Transverse colon (tissue), 4 donors: ENCODE results near the gene SLC15A2. TPM values are rescaled to one million over a fixed set of nuclear protein-coding genes. Genes with fewer than 3 reads are reported as not detected.

Experiments
- DNase-seq: peaks from one replicate; pipeline ENCODE4 v3.0.0-alpha.2; 2019
- H3K27ac ChIP-seq, 4 donors: fragments of 200-600 bp; sonication (generic); 2 replicates each; pipeline ENCODE4 v1.5.1; 2016 to 2018; ENCODE audit warnings: inconsistent platforms in 4 of 4
- H3K27me3 ChIP-seq: fragments of 200-600 bp; sonication (generic); 2 replicates; pipeline ENCODE4 v1.5.1; 2017; ENCODE audit warnings: inconsistent platforms
- H3K36me3 ChIP-seq, 4 donors: fragments of 200-600 bp; sonication (generic); 2 replicates each; pipeline ENCODE4 v1.5.1; 2017 to 2019; ENCODE audit warnings: inconsistent platforms in 4 of 4
- H3K4me1 ChIP-seq, 4 donors: fragments of 200-600 bp; sonication (generic); 2 replicates each; pipeline ENCODE4 v1.5.1; 2017 to 2020; ENCODE audit warnings: inconsistent platforms in 4 of 4
- H3K4me3 ChIP-seq, 4 donors: fragments of 200-600 bp; sonication (generic); 1 replicate in 1 of 4; 2 replicates in 3 of 4; pipeline versions ENCODE4 v1.5.1 to v1.6.1; 2017 to 2019; ENCODE audit warnings: inconsistent platforms in 4 of 4
- H3K9me3 ChIP-seq, 2 donors: fragments of 200-600 bp; sonication (generic); 2 replicates each; pipeline ENCODE4 v1.5.1; 2017 to 2019; ENCODE audit warnings: inconsistent platforms in 2 of 2
- EP300 ChIP-seq: sonication (generic); formaldehyde crosslinking; IDR thresholded peaks from one replicate; pipeline ENCODE4 v1.6.1; 2017; ENCODE audit warnings: antibody characterized with exemption, low read depth
- POLR2A ChIP-seq: fragments of 450-650 bp; IDR thresholded peaks from one replicate; pipeline ENCODE4 v1.6.1; 2016; ENCODE audit warnings: antibody characterized with exemption, mild to moderate bottlenecking, moderate library complexity
- POLR2AphosphoS5 ChIP-seq, 3 donors: sonication (generic); formaldehyde crosslinking; IDR thresholded peaks; one replicate each; pipeline ENCODE4 v1.6.1; 2016; ENCODE audit warnings: antibody characterized with exemption in 3 of 3
- WGBS, 2 donors: methylation state at CpG; one replicate each; pipeline ENCODE4 v1.1.5; 2018; ENCODE audit warnings: low coverage in 1 of 2; 5-methylcytosine and 5-hydroxymethylcytosine counted together
- in situ Hi-C, 4 donors: fragments of 200-750 bp; cut with MboI; loops; one replicate each; pipeline versions ENCODE4 v1.15.0 to v1.15.1; 2017; ENCODE audit warnings: low sequenced_read_pairs in 3 of 4, low pct_ligation_motif_present in 1 of 4, low pct_unique_long_range_greater_than_20kb in 1 of 4
- intact Hi-C: fragments of 100-400 bp; cut with DNase I; formaldehyde crosslinking; loops from one replicate; pipeline ENCODE4 v1.15.1; 2023; ENCODE audit warnings: low total_unique reads
- total RNA-seq, 4 donors: library from RNA; depleted of rRNA; stranded (reverse); fragments of >200 nt; gene quantifications; one replicate each; pipeline ENCODE4 v1.1.0, GENCODE V29; 2016
- TF ChIP-seq, protein P1 (sequence below), 5 experiments: fragments of 200-600 bp in 3 of 5; fragments of 450-650 bp in 2 of 5; sonication (generic) in 3 of 5; IDR thresholded peaks; 1 replicate in 2 of 5; 2 replicates in 3 of 5; pipeline ENCODE4 v1.5.1; 2016 to 2017; ENCODE audit warnings: antibody characterized with exemption in 5 of 5, inconsistent platforms in 3 of 5, mild to moderate bottlenecking in 2 of 5, moderate library complexity in 1 of 5

Gene SLC15A2
- total RNA-seq, 4 donors from 2014 or later = 1.1 to 5.6 (median 2.7) TPM

DNA sequence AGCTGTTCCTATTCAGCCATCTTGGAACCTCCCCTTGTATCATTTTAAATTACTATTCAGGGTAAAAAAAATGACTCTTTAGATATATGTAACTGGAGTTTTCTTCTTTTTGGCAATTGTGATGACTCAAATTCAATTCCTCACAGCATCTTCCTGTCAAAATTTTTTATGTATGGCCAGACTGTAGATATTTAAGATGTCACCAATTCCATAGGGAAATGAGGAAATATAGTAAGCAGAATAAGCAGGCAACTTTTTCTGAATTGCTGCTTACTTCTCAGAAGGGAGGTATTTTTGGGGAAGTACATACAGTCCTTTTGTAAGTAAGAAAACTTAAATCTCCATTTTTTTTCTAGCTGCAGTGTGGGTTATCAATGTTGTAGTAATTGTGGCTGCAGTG lies 30.4 kb upstream of the SLC15A2 start:
- no peak for TF ChIP-seq EP300
- no peak for TF ChIP-seq POLR2A
- no peak for TF ChIP-seq POLR2AphosphoS5 (IDR thresholded peaks at IDR 0.05)
- TF ChIP-seq, protein P1, sequence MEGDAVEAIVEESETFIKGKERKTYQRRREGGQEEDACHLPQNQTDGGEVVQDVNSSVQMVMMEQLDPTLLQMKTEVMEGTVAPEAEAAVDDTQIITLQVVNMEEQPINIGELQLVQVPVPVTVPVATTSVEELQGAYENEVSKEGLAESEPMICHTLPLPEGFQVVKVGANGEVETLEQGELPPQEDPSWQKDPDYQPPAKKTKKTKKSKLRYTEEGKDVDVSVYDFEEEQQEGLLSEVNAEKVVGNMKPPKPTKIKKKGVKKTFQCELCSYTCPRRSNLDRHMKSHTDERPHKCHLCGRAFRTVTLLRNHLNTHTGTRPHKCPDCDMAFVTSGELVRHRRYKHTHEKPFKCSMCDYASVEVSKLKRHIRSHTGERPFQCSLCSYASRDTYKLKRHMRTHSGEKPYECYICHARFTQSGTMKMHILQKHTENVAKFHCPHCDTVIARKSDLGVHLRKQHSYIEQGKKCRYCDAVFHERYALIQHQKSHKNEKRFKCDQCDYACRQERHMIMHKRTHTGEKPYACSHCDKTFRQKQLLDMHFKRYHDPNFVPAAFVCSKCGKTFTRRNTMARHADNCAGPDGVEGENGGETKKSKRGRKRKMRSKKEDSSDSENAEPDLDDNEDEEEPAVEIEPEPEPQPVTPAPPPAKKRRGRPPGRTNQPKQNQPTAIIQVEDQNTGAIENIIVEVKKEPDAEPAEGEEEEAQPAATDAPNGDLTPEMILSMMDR (IDR thresholded peaks at IDR 0.05) = no peak
- Histone ChIP-seq H3K36me3 (no peaks in the 10 kb centered on the region), H3K9me3 (no peaks in the 10 kb centered on the region), H3K27me3 (no peaks in the 10 kb centered on the region), H3K27ac (no peak overlapping the region), H3K4me3 (no peak overlapping the region), H3K4me1 (no peaks in the 10 kb centered on the region)
- intact Hi-C loops (no loop called here), in situ Hi-C loops (loop anchor here in 1 of 4 donors (25.0 kb wide), 1 partner anchor 398 kb away; no protein-coding TSS in a partner anchor)
- no peak for DNase-seq

DNA sequence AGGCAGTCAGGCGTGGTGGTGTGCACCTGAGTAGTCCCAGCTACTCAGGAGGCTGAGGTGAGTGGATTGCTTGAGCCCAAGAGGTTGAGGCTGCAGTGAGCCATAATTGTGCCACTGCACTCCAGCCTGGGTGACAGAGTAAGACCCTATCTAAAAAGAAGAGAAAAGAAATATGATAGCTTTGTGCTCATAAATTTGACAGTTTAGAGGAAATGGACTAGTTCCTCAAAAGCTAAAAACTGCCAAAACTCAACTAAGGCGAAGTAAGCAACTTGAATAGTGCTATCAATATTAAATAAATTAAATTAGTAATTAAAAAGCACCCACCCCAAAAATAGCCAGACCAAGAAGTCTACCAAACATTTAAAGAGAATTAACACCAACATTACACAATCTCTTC lies 24.5 kb upstream of the SLC15A2 start:
- no peak for DNase-seq
- H3K9me3 ChIP-seq = no peaks in the 10 kb centered on the region
- no peaks in the 10 kb centered on the region for H3K4me1 ChIP-seq
- in situ Hi-C loops = loop anchor here in 1 of 4 donors (25.0 kb wide), 1 partner anchor 393 kb away; no protein-coding TSS in a partner anchor
- H3K4me3 ChIP-seq = no peak overlapping the region
- TF ChIP-seq EP300 (no peak), POLR2AphosphoS5 (IDR thresholded peaks at IDR 0.05) (no peak), POLR2A (no peak)
- TF ChIP-seq, protein P1 (IDR thresholded peaks at IDR 0.05) = no peak
- no peaks in the 10 kb centered on the region for H3K27me3 ChIP-seq
- intact Hi-C loops = no loop called here
- 86 to 92% methylated on average over 2 of the region's 2 CpGs for whole genome bisulfite sequencing, 2 donors
- H3K27ac ChIP-seq = no peak overlapping the region
- H3K36me3 ChIP-seq = no peaks in the 10 kb centered on the region

DNA sequence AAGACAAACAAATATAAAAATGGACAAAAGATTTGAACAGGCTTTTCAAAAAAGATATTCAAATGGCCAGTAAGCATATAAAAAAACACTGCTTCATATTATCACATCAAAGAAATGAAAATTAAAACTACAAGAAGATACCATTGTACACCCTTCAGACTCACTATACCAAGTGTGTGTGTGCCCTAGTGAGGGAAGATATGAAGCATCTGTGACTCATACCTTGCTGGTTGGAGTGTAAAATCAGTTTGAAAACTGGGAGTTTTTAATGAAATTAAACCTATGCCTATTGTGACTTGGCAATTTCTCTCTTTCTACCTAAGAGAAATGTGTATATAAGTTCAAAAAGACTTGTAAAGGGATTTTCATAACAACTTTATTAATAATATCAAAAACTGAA lies 23.5 kb upstream of the SLC15A2 start:
- no peaks in the 10 kb centered on the region for H3K4me1 ChIP-seq
- H3K36me3 ChIP-seq = no peaks in the 10 kb centered on the region
- intact Hi-C loops (no loop called here), in situ Hi-C loops (loop anchor here in 1 of 4 donors (25.0 kb wide), 1 partner anchor 392 kb away; no protein-coding TSS in a partner anchor)
- TF ChIP-seq EP300 (no peak), POLR2A (no peak), POLR2AphosphoS5 (IDR thresholded peaks at IDR 0.05) (no peak)
- TF ChIP-seq, protein P1 (IDR thresholded peaks at IDR 0.05) = no peak
- H3K27me3 ChIP-seq = no peaks in the 10 kb centered on the region
- H3K4me3 ChIP-seq = no peak overlapping the region
- H3K9me3 ChIP-seq = no peaks in the 10 kb centered on the region
- DNase-seq = no peak
- no peak overlapping the region for H3K27ac ChIP-seq

DNA sequence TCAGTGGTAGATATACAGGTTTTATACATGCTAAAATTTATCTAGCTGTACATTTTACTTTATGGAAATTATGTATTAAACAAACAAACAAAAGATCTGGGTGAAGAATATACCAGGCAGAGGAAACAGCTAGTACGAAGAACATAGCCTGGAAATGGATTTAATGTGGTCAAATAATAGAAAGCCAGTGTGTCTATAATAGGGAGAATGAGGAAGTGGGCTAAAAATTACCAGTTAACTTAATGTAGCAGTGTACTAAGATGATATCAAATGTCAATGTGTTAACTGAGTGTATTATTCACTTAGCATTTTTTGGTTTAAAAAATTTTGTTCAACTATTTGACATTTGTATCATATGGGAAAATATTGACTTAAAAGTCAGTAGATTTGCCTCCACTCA lies 22.8 kb upstream of the SLC15A2 start:
- no peaks in the 10 kb centered on the region for H3K4me1 ChIP-seq
- H3K36me3 ChIP-seq = no peaks in the 10 kb centered on the region
- no peak for TF ChIP-seq POLR2A
- TF ChIP-seq, protein P1 (IDR thresholded peaks at IDR 0.05) = no peak
- no peak for TF ChIP-seq POLR2AphosphoS5 (IDR thresholded peaks at IDR 0.05)
- no peak for TF ChIP-seq EP300
- intact Hi-C loops = no loop called here
- no peaks in the 10 kb centered on the region for H3K9me3 ChIP-seq
- DNase-seq = no peak
- 70 to 75% methylated on average over 1 of the region's 1 CpG for WGBS, 2 donors
- no peak overlapping the region for H3K27ac ChIP-seq
- in situ Hi-C loops = loop anchor here in 1 of 4 donors (25.0 kb wide), 1 partner anchor 391 kb away; no protein-coding TSS in a partner anchor
- no peak overlapping the region for H3K4me3 ChIP-seq
- no peaks in the 10 kb centered on the region for H3K27me3 ChIP-seq
